Esophagus muscularis mucosa (tissue), 3 donors: ENCODE data around the gene TOX4.

Experiments used
- POLR2A ChIP-seq: fragments of 450-650 bp; IDR thresholded peaks from one replicate; pipeline ENCODE4 v1.6.1; 2017; ENCODE audit warnings: antibody characterized with exemption, moderate library complexity, mild to moderate bottlenecking, low read depth
- TF ChIP-seq, protein P1 (sequence below), 3 experiments: fragments of 200-600 bp in 2 of 3; fragments of 450-650 bp in 1 of 3; sonication (generic) in 2 of 3; IDR thresholded peaks; one replicate each; pipeline ENCODE4 v1.5.1; 2017 to 2019; ENCODE audit warnings: antibody characterized with exemption in 3 of 3, mild to moderate bottlenecking in 2 of 3, moderate library complexity in 1 of 3

DNA sequence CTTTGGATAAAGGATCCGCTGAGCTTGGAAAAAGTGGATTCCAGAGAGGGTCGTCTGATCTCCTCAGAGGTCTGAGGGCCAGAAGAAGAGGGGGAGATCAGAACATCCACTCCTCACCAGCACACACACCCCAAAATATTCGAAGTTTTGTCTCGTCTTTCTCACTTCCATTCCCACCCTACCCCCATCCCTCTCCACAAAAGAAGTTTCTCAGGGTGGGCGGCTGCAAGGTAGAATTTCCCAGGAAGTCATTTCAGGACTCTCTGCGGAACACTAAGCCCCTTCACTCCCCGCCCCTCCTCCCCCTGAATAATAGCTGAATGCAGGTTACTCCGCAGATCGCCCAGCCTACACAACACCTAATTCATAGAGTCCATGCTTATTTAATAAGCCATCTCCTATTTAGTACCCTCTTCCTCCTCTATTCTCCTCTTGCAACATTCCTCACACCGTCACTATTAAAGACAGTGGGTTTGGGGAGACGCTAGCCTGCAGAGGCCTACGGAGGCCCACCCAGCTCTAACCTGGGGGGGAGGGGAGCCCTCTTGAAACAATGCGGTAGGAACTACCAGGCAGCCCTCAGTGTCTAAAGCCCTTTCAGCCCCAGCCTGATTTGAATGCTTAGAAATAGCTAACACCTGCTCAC lies 49.8 kb downstream of the TOX4 start:
- TF ChIP-seq POLR2A, result no peak
- TF ChIP-seq, protein P1, sequence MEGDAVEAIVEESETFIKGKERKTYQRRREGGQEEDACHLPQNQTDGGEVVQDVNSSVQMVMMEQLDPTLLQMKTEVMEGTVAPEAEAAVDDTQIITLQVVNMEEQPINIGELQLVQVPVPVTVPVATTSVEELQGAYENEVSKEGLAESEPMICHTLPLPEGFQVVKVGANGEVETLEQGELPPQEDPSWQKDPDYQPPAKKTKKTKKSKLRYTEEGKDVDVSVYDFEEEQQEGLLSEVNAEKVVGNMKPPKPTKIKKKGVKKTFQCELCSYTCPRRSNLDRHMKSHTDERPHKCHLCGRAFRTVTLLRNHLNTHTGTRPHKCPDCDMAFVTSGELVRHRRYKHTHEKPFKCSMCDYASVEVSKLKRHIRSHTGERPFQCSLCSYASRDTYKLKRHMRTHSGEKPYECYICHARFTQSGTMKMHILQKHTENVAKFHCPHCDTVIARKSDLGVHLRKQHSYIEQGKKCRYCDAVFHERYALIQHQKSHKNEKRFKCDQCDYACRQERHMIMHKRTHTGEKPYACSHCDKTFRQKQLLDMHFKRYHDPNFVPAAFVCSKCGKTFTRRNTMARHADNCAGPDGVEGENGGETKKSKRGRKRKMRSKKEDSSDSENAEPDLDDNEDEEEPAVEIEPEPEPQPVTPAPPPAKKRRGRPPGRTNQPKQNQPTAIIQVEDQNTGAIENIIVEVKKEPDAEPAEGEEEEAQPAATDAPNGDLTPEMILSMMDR (IDR thresholded peaks at IDR 0.05), result no peak
